ENCODE measurements around the gene ROBO1.

DNA sequence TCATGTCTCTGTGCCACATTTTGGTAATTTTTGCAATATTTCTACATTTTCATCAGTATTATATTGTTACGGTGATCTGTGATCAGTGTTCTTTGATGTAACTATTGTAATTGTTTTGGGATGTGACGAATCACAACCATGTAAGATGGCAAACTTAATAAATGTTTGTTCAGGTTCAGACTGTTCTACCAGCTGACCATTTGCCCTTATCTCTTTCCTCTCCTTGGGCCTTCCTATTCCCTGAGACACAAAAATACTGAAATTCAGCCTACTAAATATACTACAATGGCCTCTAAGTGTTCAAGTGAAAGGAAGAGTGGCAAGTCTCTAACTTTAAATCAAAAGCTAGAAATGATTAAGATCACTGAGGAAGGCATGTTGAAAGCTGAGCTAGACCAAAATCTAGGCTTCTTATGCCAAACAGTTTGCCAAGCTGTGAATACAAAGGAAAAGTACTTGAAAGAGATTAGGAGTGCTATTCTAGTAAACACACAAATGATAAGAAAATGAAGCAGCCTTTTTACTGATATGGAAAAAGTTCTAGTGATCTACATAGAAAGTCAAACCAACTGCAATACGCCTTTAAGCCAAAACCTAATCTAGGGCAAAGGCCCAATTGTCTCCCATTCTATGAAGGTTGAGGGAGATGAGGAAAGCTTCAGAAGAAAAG, 952.8 kb downstream of the ROBO1 start:
- no peak for TF ChIP-seq EZH2 (IDR thresholded peaks at IDR 0.05; ENCODE audit: insufficient read depth, low read length)
- TF ChIP-seq, protein P1, sequence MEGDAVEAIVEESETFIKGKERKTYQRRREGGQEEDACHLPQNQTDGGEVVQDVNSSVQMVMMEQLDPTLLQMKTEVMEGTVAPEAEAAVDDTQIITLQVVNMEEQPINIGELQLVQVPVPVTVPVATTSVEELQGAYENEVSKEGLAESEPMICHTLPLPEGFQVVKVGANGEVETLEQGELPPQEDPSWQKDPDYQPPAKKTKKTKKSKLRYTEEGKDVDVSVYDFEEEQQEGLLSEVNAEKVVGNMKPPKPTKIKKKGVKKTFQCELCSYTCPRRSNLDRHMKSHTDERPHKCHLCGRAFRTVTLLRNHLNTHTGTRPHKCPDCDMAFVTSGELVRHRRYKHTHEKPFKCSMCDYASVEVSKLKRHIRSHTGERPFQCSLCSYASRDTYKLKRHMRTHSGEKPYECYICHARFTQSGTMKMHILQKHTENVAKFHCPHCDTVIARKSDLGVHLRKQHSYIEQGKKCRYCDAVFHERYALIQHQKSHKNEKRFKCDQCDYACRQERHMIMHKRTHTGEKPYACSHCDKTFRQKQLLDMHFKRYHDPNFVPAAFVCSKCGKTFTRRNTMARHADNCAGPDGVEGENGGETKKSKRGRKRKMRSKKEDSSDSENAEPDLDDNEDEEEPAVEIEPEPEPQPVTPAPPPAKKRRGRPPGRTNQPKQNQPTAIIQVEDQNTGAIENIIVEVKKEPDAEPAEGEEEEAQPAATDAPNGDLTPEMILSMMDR (IDR thresholded peaks at IDR 0.05; ENCODE audit: insufficient read depth, low read depth, low read length) = no peak
